Panc1 (cell line): Measurements from ENCODE around the gene MMP11.

Source experiments
- CTCF ChIP-seq: fragments of 450-650 bp; IDR thresholded peaks from 2 replicates; pipeline ENCODE4 v1.5.1; 2017; ENCODE audit warnings: mild to moderate bottlenecking
- POLR2AphosphoS5 ChIP-seq: IDR thresholded peaks from 2 replicates; pipeline ENCODE4 v1.6.1; 2012; ENCODE audit warnings: mild to moderate bottlenecking, low read depth, low read length, moderate library complexity
- SIN3A ChIP-seq: IDR thresholded peaks from 2 replicates; pipeline ENCODE4 v1.6.1; 2012; ENCODE audit warnings: low read depth, mild to moderate bottlenecking, low read length, moderate library complexity, borderline replicate concordance; ENCODE audit not compliant: insufficient read depth
- TF ChIP-seq, protein P1 (sequence below), 2 experiments: IDR thresholded peaks; 2 replicates each; pipeline ENCODE4 v1.6.1; 2011 to 2012; ENCODE audit warnings: low read depth in 2 of 2, control low read depth in 1 of 2, low read length in 1 of 2, mild to moderate bottlenecking in 1 of 2, moderate library complexity in 1 of 2; ENCODE audit not compliant: insufficient read depth in 1 of 2

DNA sequence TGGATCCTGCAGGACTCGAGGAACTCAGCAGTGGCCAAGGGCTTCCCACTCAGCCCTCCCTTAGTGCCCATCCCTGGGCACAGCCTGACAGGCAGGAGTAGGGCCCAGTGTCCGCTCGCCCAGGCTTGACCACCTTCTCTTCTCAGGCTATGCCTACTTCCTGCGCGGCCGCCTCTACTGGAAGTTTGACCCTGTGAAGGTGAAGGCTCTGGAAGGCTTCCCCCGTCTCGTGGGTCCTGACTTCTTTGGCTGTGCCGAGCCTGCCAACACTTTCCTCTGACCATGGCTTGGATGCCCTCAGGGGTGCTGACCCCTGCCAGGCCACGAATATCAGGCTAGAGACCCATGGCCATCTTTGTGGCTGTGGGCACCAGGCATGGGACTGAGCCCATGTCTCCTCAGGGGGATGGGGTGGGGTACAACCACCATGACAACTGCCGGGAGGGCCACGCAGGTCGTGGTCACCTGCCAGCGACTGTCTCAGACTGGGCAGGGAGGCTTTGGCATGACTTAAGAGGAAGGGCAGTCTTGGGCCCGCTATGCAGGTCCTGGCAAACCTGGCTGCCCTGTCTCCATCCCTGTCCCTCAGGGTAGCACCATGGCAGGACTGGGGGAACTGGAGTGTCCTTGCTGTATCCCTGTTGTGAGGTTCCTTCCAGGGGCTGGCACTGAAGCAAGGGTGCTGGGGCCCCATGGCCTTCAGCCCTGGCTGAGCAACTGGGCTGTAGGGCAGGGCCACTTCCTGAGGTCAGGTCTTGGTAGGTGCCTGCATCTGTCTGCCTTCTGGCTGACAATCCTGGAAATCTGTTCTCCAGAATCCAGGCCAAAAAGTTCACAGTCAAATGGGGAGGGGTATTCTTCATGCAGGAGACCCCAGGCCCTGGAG is 10.9 kb downstream of the MMP11 start:
- TF ChIP-seq CTCF (no peak), SIN3A (no peak), POLR2AphosphoS5 (no peak)
- TF ChIP-seq, protein P1, sequence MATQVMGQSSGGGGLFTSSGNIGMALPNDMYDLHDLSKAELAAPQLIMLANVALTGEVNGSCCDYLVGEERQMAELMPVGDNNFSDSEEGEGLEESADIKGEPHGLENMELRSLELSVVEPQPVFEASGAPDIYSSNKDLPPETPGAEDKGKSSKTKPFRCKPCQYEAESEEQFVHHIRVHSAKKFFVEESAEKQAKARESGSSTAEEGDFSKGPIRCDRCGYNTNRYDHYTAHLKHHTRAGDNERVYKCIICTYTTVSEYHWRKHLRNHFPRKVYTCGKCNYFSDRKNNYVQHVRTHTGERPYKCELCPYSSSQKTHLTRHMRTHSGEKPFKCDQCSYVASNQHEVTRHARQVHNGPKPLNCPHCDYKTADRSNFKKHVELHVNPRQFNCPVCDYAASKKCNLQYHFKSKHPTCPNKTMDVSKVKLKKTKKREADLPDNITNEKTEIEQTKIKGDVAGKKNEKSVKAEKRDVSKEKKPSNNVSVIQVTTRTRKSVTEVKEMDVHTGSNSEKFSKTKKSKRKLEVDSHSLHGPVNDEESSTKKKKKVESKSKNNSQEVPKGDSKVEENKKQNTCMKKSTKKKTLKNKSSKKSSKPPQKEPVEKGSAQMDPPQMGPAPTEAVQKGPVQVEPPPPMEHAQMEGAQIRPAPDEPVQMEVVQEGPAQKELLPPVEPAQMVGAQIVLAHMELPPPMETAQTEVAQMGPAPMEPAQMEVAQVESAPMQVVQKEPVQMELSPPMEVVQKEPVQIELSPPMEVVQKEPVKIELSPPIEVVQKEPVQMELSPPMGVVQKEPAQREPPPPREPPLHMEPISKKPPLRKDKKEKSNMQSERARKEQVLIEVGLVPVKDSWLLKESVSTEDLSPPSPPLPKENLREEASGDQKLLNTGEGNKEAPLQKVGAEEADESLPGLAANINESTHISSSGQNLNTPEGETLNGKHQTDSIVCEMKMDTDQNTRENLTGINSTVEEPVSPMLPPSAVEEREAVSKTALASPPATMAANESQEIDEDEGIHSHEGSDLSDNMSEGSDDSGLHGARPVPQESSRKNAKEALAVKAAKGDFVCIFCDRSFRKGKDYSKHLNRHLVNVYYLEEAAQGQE (IDR thresholded peaks at IDR 0.05; ENCODE audit: insufficient read depth in 1 of 2, low read depth in 2 of 2, low read length in 1 of 2), result no peak
